Esophagus muscularis mucosa (tissue), 4 donors: Measurements from ENCODE around the gene LTB4R.

Source experiments
- EP300 ChIP-seq: sonication (generic); formaldehyde crosslinking; IDR thresholded peaks from one replicate; pipeline ENCODE4 v1.6.1; 2017; ENCODE audit warnings: antibody characterized with exemption
- POLR2A ChIP-seq: fragments of 450-650 bp; IDR thresholded peaks from one replicate; pipeline ENCODE4 v1.6.1; 2017; ENCODE audit warnings: antibody characterized with exemption, moderate library complexity, mild to moderate bottlenecking, low read depth
- POLR2AphosphoS5 ChIP-seq, 2 donors: sonication (generic); formaldehyde crosslinking; IDR thresholded peaks; one replicate each; pipeline ENCODE4 v1.6.1; 2017; ENCODE audit warnings: antibody characterized with exemption in 2 of 2
- TF ChIP-seq, protein P1 (sequence below), 3 experiments: fragments of 200-600 bp in 2 of 3; fragments of 450-650 bp in 1 of 3; sonication (generic) in 2 of 3; IDR thresholded peaks; one replicate each; pipeline ENCODE4 v1.5.1; 2017 to 2019; ENCODE audit warnings: antibody characterized with exemption in 3 of 3, mild to moderate bottlenecking in 2 of 3, moderate library complexity in 1 of 3

DNA sequence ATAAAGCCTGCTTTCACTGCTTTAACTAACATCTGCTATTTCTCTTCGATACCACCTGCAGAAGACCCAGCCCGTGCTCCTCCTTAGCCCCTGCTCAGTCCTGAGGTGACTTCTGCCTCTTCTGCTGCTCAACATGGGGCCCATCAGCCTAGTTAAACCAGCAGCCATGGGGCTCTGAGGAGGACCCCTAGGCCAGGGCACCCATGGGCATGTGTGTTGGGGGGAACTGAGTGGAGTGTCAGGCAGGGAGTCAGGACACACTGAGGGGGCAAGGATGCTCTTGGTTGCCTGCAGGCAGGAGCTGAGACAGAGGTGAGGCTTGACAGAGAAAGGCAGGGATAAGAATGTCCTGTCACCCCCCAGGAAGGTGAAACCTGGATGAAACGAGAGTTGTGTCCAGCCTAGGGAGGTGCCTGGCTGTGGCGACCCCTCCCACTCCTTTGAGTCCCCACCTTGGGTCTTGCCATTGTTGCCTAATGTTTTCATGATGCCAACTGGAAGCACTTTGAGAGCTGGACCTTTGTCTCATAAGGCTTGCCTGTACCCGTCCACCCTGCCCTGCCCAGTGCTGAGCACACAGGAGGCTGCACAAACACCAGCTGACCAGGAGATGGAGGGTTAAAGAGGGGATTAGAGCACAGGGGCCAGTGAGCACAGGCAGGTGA lies 27.4 kb upstream of the LTB4R start:
- TF ChIP-seq, protein P1, sequence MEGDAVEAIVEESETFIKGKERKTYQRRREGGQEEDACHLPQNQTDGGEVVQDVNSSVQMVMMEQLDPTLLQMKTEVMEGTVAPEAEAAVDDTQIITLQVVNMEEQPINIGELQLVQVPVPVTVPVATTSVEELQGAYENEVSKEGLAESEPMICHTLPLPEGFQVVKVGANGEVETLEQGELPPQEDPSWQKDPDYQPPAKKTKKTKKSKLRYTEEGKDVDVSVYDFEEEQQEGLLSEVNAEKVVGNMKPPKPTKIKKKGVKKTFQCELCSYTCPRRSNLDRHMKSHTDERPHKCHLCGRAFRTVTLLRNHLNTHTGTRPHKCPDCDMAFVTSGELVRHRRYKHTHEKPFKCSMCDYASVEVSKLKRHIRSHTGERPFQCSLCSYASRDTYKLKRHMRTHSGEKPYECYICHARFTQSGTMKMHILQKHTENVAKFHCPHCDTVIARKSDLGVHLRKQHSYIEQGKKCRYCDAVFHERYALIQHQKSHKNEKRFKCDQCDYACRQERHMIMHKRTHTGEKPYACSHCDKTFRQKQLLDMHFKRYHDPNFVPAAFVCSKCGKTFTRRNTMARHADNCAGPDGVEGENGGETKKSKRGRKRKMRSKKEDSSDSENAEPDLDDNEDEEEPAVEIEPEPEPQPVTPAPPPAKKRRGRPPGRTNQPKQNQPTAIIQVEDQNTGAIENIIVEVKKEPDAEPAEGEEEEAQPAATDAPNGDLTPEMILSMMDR (IDR thresholded peaks at IDR 0.05) = no peak
- no peak for TF ChIP-seq POLR2A
- TF ChIP-seq POLR2AphosphoS5 (IDR thresholded peaks at IDR 0.05) = no peak
- TF ChIP-seq EP300 = no peak
